GM18907 (cell line): ENCODE data around the gene GCK.

Experiments
- ATAC-seq: cut with Tn5 transposase; IDR thresholded peaks from one replicate; pipeline ENCODE4 v1.9.1; 2021; ENCODE audit warnings: mild to moderate bottlenecking, moderate library complexity; ENCODE audit not compliant: unreplicated experiment

Gene GCK

GRCh38 chr7:44108768-44109750, 80.2 kb downstream of the GCK start:
- no peak for ATAC-seq

DNA sequence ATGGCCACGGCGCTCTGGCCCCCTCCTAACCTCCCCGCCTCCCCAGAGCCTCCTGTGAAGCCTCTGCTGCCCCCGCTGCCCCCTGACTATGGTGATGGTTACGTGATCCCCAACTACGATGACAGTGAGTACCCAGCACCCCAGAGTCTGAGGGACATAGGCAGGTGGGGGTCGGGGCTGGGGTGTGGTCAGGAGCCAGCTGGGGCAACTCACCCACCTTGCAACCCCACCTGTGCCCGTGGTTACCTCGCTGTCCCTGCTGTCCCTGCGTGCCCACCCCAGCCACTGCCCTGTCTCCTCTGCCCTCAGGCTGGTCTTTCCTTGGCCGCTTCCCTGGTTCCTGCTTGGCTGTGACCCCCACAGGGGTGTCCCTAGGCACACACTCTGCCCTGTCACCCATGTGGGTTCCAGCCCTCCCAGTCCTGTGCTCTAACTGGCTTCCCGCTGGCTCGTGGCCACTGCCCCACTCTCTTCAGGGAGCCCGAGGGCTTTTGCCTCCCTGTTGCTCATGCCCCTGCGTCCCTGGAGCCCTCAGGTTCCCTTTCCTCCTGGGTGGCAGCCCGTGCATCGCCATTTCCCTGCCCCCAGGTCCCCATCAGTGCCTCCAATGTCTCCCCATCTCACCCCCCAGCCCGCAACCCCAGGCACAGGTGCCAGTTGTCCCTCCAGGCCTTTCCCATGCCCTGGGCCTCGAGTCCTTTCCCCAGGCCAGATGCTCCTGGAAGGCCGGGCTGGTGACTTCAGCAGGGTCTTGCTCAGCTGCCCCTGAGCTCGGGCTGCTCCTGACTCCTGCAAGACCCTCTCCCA, 81.1 kb downstream of the GCK start:
- ATAC-seq, result no peak

- ATAC-seq, result no peak
Measured at GRCh38 chr7:44107116-44107960, 81.9 kb downstream of the GCK start.

DNA sequence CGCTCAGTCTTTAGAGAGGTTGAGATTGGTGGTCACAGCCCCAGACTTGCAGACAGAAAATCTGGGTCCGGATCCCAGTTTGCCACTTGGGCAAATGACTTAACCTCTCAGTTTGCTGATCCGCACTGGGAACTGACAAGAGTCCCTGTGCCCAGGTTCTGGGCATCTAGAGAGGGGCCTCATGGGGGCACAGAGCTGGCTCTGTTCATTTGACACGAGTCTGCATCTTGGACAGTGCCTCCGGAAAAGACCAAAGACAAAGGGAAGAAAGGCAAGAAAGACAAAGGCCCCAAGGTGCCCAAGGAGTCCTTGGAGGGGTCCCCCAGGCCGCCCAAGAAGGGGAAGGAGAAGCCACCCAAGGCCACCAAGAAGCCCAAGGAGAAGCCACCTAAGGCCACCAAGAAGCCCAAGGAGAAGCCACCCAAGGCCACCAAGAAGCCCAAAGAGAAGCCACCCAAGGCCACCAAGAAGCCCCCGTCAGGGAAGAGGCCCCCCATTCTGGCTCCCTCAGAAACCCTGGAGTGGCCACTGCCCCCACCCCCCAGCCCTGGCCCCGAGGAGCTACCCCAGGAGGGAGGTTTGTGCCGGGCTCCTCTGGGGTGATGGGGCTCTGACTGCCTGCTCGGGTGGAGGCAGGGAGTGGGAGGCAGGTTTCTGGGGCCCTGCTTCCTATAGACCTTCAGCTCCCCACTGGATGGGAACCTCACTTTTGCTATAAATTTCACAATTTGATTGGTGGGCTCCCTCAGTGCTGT, 82.8 kb downstream of the GCK start:
- ATAC-seq, result no peak

- no peak for ATAC-seq
Measured at GRCh38 chr7:44105832-44106231, 83.4 kb downstream of the GCK start.

DNA sequence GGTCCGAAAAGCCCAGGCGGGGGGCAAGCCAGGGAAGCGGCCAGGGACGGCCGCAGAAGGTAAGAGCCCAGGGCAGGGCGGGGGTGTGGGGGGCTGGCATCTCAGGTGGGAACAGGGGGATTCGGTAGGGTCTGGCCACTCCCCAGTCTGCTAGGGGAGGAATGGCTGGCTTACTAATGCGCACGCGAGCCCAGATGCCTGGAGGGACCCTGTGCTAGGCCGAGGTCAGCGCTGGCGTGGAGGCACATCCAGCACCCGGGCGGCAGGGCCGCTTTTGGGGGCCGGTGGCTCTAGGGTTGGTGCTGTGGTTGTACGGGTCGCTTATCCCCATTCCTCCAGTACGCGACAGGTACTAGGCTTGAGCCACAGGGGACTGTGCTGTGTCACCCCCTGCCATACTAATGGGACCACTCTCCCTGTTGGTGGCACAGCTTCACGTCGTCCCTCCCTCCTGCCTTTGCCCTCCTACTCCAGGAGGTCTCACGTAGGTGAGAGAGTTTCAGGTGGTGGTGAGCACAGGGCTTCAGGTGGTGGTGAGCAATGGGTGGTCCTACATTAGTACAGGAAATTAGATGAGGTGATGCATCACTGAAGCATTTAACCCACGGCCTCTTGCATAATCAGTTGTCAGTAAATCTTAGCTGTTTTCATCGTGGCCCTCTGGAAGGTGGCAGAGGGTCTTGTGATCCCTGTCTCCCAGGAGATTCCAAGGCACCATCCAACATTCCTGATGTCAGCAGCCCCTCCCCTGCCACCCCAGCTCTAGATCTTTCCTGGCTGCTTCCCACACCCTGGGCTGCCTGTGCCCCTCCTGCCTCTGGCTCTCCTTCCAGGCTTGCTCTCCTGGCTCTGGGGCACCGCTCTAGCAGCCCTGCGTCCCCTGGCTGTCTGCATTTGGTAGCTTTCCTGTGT, 84.1 kb downstream of the GCK start:
- ATAC-seq, result no peak

GRCh38 chr7:44103923-44104859, 85.0 kb downstream of the GCK start, which contains the start of gene AEBP1:
Gene AEBP1 (plus strand): TSS chr7:44104345. CDS start chr7:44104666, 321 bp downstream.
- ATAC-seq, result no peak

- ATAC-seq, result no peak
Measured at GRCh38 chr7:44103566-44103922, 85.7 kb downstream of the GCK start.

GRCh38 chr7:44102846-44103565, 86.2 kb downstream of the GCK start:
- no peak for ATAC-seq

DNA sequence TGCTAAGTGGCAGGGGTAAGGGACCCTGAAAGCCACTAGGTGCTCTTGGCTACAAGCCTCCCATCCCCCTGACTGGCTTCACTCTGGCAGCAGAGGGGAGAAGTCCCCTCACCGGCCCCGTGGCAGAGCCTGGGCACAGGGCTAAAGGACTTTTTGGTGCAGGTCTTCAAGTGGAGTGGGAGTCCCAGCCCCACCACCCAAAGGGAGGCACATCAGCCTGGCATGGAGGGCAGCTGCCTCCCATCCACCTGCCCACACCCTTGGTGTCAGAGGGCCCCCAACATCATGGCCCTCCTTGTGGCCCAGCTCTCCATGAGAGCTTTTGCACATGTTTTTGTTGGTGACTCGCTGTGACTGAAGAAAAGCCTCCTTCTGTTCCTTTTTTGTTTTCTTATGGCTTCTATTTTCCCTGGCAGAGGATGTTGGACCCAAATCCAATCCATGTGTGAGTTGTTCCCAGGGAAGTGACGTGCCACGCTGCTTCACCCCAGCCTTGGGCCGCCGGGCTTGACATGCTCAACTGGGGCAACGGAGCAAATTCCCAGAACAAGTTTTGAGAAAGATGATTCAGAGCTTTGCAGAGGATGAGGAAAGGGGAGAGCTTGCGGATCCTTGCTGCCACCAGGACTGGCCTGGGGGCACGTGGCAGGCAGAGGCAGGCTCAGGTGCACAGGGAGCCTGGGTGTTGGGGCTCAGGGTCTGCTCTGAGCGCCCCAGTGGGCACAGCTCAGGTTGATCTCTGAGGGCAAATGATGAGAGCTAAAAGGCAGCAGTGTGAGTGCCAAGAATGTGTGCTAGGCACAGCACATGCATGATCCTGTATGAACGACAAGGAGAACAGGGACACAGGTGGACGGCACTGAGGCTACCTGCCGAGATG, 87.0 kb downstream of the GCK start:
- no peak for ATAC-seq

DNA sequence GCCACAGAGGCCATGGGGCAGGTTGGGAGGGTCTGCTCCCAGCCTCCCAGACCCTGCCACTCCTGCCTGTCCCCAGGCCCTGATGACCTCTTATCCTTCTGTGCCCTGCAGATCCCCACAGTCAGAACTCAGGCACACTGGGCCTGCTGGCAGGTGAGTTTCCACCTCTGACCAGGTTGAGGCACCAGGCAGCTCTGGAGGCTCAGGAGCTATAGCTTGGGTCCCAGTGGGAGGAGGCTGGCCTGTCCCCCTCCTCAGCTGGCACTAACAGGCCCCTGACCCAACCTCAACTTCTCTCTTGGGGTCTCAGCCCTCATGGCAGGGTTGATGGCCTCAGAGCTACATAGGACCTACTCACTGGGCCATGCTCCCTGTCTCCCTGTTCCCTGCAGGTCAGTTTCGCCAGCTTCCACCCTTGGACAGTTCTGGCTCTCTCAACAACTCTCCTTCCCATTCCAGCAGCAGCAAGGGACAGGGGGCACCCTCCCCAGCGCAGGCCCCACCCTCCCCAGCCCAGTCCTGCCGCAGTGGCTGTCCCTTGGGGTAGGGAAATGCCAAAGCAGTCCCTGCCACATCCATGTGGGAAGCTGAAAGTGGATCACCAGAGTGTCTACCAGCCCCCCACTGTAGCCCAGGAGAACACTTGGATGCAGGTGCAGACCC, 87.8 kb downstream of the GCK start:
- no peak for ATAC-seq

- ATAC-seq, result no peak
Measured at GRCh38 chr7:44100458-44101302, 88.6 kb downstream of the GCK start.

- ATAC-seq, result no peak
Measured at GRCh38 chr7:44099669-44100068, 89.6 kb downstream of the GCK start.

- ATAC-seq, result no peak
Measured at GRCh38 chr7:44098092-44099068, 90.9 kb downstream of the GCK start.
